HepG2 (cell line): ENCODE data around the gene DYSF. TPM values are rescaled to one million over a fixed set of nuclear protein-coding genes. Genes with fewer than 3 reads are reported as not detected.

Experiments used
- FOXO1 ChIP-seq: sonication (generic); formaldehyde crosslinking; IDR thresholded peaks from 2 replicates; pipeline ENCODE4 v1.4.0; 2020; ENCODE audit warnings: missing genetic modification reagents
- GABPB1 ChIP-seq: IDR thresholded peaks from 2 replicates; pipeline ENCODE4 v1.6.1; 2016; ENCODE audit warnings: mild to moderate bottlenecking, missing genetic modification reagents, moderate library complexity, missing compliant biosample characterization
- SMAD9 ChIP-seq: sonication (generic); formaldehyde crosslinking; IDR thresholded peaks from 2 replicates; pipeline ENCODE4 v1.5.1; 2020; ENCODE audit warnings: mild to moderate bottlenecking, missing genetic modification reagents
- ZBTB14 ChIP-seq: sonication (generic); formaldehyde crosslinking; IDR thresholded peaks from 2 replicates; pipeline ENCODE4 v1.4.0; 2020; ENCODE audit warnings: missing genetic modification reagents
- ZNF281 ChIP-seq: sonication (generic); formaldehyde crosslinking; IDR thresholded peaks from 2 replicates; pipeline ENCODE4 v1.4.0; 2020; ENCODE audit warnings: missing genetic modification reagents, borderline replicate concordance
- ZNF513 ChIP-seq: sonication (generic); formaldehyde crosslinking; conservative IDR thresholded peaks from 2 replicates; pipeline ENCODE4 v1.5.0; 2020; ENCODE audit warnings: missing genetic modification reagents
- ZNF770 ChIP-seq: sonication (generic); formaldehyde crosslinking; IDR thresholded peaks from 2 replicates; pipeline ENCODE4 v1.5.0; 2020; ENCODE audit warnings: mild to moderate bottlenecking, missing genetic modification reagents
- polyA plus RNA-seq, 8 experiments: library from polyadenylated mRNA; depleted of rRNA in 3 of 8; stranded (reverse) in 7 of 8; unstranded in 1 of 8; fragments of >200 nt; fragmentation: Illumina TruSeq in 4 of 8; extraction: Trizol in 4 of 8; gene quantifications; 2 replicates each; pipeline versions ENCODE4 v1.2.1 to v1.2.3, GENCODE V29; 2011 to 2016; ENCODE audit warnings: low read depth in 4 of 8, missing spikeins in 1 of 8, mixed read lengths in 1 of 8; ENCODE audit not compliant: insufficient read depth in 1 of 8
- total RNA-seq, 5 experiments: library from RNA; depleted of rRNA; stranded (reverse); fragments of >200 nt; fragmentation: Illumina TruSeq; extraction: Trizol; gene quantifications; 2 replicates each; pipeline ENCODE4 v1.2.3, GENCODE V29; 2016; ENCODE audit warnings: low read depth in 1 of 5

Gene DYSF
- total and polyA plus RNA-seq, 2 of the 13 experiments (the other 11 are each of a cell fraction or from before 2014, with no cell fraction given): 0.15 to 2.4 TPM

- no peak for TF ChIP-seq SMAD9 (CRISPR knock-in tag)
- TF ChIP-seq GABPB1 (CRISPR knock-in tag): no peak
- TF ChIP-seq ZNF513 (CRISPR knock-in tag): no peak
- no peak for TF ChIP-seq ZNF770 (CRISPR knock-in tag)
- TF ChIP-seq ZBTB14 (CRISPR knock-in tag): no peak
- no peak for TF ChIP-seq ZNF281 (CRISPR knock-in tag)
- no peak for TF ChIP-seq FOXO1 (CRISPR knock-in tag)
Observed at GRCh38 chr2:71510938-71511337, 57.6 kb downstream of the DYSF start (continued).
